ENCODE measurements around the gene DCHS1. TPM values are rescaled to one million over a fixed set of nuclear protein-coding genes. Genes with fewer than 3 reads are reported as not detected.

Gene DCHS1
- total and polyA plus RNA-seq, 4 donors, result 6.0 to 39.9 (median 11.5) TPM

DNA sequence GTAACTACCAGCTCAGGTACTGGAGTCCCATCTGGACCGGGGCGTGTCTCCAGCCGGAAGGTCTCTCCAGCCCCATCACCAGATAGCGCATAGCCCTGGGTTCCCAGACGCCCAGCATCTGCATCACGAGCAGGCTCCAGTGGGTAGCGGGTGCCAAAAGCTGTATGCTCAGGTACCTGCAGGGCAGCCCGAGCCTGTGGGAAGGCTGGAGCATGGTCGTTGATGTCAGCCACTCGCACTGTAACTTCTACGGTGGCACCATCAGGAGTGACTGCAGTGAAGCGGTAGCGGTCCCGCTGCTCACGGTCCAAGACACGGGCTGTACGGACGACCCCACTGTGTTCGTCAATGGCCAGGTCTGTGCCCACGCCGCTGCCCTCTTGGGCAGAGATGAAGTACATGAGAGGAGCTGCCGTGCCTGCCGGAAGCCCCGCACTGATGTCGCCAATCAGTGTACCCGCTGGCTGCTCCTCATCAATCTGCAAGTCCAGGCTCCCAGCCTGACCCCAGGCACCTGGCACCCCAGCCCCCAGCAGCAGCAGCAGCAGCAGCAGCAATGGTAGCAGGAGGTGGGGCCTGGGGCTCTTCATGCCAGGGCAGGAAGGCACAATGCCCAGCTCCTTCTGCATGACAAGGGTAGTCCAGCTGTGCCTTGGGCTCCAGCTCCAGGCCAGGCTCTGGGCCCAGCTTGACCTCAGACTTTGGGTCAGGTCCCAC is 14.5 kb downstream of the DCHS1 start:
- Histone ChIP-seq H3K9me3 (ENCODE audit: control insufficient read depth in 4 of 4, insufficient read depth in 3 of 4, low read length in 3 of 4) (no peaks in the 10 kb centered on the region), H3K27ac (ENCODE audit: low read depth in 1 of 2, low read length in 1 of 2) (no peak overlapping the region), H3K4me1 (ENCODE audit: control insufficient read depth in 5 of 5, insufficient read depth in 5 of 5, low read length in 5 of 5) (peaks cover 0 to 19% (median 7%) of the 10 kb centered on the region in 5 donors), H3K4me3 (no peak overlapping the region), H3K27me3 (ENCODE audit: control insufficient read depth in 3 of 3, insufficient read depth in 3 of 3, low read length in 2 of 3) (no peaks in the 10 kb centered on the region), H3K9ac (ENCODE audit: insufficient read depth in 1 of 2, low read length in 2 of 2) (no peak overlapping the region), H3K36me3 (ENCODE audit: control insufficient read depth in 4 of 4, insufficient read depth in 4 of 4, low read length in 4 of 4) (peaks cover 0 to 22% (median 12%) of the 10 kb centered on the region in 4 donors)
- no peak for ATAC-seq (ENCODE audit: insufficient read depth, low FRiP score)
- DNase-seq, result no peak
- TF ChIP-seq CTCF (IDR thresholded peaks at IDR 0.05; ENCODE audit: control extremely low read depth, extremely low read depth), result no peak
- WGBS, 2 donors, result 96 to 98% methylated on average over 26 of the region's 26 CpGs

- no peak for TF ChIP-seq CTCF (IDR thresholded peaks at IDR 0.05; ENCODE audit: control extremely low read depth, extremely low read depth)
- Histone ChIP-seq H3K4me3 (no peak overlapping the region), H3K9me3 (ENCODE audit: control insufficient read depth in 4 of 4, insufficient read depth in 3 of 4, low read length in 3 of 4) (no peaks in the 10 kb centered on the region), H3K36me3 (ENCODE audit: control insufficient read depth in 4 of 4, insufficient read depth in 4 of 4, low read length in 4 of 4) (peaks cover 0 to 22% (median 12%) of the 10 kb centered on the region in 4 donors), H3K27me3 (ENCODE audit: control insufficient read depth in 3 of 3, insufficient read depth in 3 of 3, low read length in 2 of 3) (no peaks in the 10 kb centered on the region), H3K27ac (ENCODE audit: low read depth in 1 of 2, low read length in 1 of 2) (no peak overlapping the region), H3K9ac (ENCODE audit: insufficient read depth in 1 of 2, low read length in 2 of 2) (no peak overlapping the region), H3K4me1 (ENCODE audit: control insufficient read depth in 5 of 5, insufficient read depth in 5 of 5, low read length in 5 of 5) (peaks cover 7 to 23% (median 10%) of the 10 kb centered on the region in 5 donors)
- 96 to 97% methylated on average over 36 of the region's 36 CpGs for WGBS, 2 donors
- no peak for DNase-seq
- ATAC-seq (ENCODE audit: insufficient read depth, low FRiP score), result no peak
These were observed 15.3 kb downstream of the DCHS1 start for GRCh38 chr11:6640036-6640984.

GRCh38 chr11:6638429-6638828 is 17.2 kb downstream of the DCHS1 start:
- no peak overlapping the region for H3K4me3 ChIP-seq
- WGBS, 2 donors, result 65 to 85% methylated on average over 4 of the region's 4 CpGs
- H3K27me3 ChIP-seq (ENCODE audit: control insufficient read depth in 3 of 3, insufficient read depth in 3 of 3, low read length in 2 of 3), result no peaks in the 10 kb centered on the region
- peaks cover 7 to 28% (median 12%) of the 10 kb centered on the region in 5 donors for H3K4me1 ChIP-seq (ENCODE audit: control insufficient read depth in 5 of 5, insufficient read depth in 5 of 5, low read length in 5 of 5)
- peaks cover 0 to 24% (median 13%) of the 10 kb centered on the region in 4 donors for H3K36me3 ChIP-seq (ENCODE audit: control insufficient read depth in 4 of 4, insufficient read depth in 4 of 4, low read length in 4 of 4)
- peak overlapping the region in 1 of 2 donors; percentile 37 for H3K27ac ChIP-seq (ENCODE audit: low read depth in 1 of 2, low read length in 1 of 2)
- ATAC-seq (ENCODE audit: insufficient read depth, low FRiP score) (no peak), DNase-seq (no peak)
- no peak for TF ChIP-seq CTCF (IDR thresholded peaks at IDR 0.05; ENCODE audit: control extremely low read depth, extremely low read depth)
- H3K9ac ChIP-seq (ENCODE audit: insufficient read depth in 1 of 2, low read length in 2 of 2), result no peak overlapping the region
- H3K9me3 ChIP-seq (ENCODE audit: control insufficient read depth in 4 of 4, insufficient read depth in 3 of 4, low read length in 3 of 4), result no peaks in the 10 kb centered on the region
